ENCODE measurements around the gene CDH9.
"Not testable (repeated sequence)": the region's sequence is repeated elsewhere in the genome, so short reads cannot be mapped to it uniquely, and the experiment has no call there.

Gene CDH9

GRCh38 chr5:26948921-26949320, 89.5 kb downstream of the CDH9 start:
- DNase-seq: no peak

DNA sequence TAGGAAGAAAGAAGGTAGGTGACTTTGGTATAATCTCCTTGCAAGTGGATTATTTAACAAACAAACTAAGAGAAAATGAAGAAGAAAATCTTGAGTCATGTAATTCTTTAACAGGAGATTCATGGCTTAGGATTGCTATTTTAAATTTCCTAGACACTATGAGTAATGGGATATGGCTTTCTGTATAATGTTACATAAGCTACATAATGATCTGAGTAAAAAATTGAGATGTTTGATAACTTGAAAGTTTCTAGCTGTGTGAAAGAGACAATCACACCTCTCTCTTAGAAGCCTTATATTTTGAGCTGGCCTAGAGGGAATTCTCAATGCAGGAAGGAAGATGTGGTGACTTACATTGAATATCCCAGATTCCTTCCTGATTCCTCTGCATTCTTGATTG, 92.5 kb downstream of the CDH9 start:
- no peak for DNase-seq

DNA sequence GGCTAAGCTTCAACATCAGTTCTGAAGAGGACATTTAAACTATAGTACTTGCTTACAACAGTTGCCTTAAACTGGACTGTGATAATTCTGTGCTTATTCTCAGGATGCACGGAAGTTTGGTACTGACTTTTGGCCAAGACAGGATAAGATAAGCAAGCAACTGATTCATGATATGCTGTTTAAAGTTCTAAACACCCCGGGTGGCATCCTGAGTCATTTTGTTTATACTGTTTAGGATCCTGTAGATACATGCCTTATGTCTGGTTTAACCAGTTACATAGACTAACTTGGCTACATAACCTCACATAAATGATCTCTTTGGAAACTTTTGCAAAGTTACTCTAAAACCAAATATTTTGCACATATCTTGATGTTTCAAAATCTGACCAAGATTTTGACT, 95.9 kb downstream of the CDH9 start:
- no peak for DNase-seq

DNA sequence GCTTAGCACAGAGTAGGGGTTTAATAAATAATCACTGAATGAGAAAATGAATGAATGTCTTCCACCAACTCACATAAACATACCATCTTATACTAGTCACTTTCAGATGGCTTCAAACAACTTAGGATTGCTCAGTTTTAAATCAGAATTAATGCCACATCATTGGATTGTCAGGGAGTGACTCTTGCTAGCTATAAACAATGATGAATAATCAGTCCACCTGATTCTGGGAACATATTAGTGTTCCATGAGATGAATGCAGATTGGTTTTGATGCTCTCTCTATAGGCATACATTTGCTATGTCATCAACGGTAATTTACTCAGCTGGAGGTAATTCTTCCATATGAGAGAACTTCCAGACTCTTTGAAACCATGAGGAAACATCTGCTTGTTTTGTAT, 97.4 kb downstream of the CDH9 start:
- no peak for DNase-seq

DNA sequence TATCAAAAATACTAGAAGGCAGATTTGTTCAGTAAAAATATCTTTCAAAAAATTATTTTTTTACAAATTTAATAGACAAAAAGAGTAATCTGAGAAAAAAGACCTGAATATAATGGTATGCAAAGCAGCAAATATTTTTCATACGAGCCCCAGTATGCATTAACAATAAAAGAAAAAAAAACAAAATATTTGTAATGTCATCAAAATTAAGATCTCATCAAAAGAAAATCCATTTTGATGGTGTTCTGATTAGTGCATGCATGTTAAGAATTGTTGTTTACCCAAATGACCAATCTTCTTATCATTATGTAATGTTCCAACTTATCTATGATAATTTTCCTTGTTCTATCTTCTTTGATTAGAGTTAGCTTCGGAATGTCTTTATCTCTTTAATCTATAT, 106.1 kb downstream of the CDH9 start:
- no peak for DNase-seq

- no peak for DNase-seq
Measured at GRCh38 chr5:26921439-26921838, 116.9 kb downstream of the CDH9 start.

DNA sequence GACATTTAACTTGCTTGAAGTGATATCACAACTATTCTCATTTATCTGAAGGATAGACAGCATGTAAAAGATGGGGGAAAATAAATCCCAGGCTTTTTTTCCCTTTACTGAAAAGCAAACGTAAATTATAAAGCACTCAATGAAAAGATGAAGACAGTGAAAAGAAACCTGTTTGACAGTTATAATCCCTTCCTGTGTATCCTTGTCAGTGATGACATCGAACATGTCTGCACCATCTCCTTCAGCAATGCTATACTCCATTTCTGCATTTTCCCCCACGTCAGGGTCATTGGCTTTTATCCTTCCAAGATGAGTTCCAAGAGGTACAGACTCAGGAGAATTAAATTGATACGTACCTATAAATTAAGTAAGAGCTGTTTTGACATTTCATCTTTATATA, 134.9 kb downstream of the CDH9 start:
- no peak for DNase-seq

- DNase-seq: no peak
Measured at GRCh38 chr5:26894719-26895263, 143.6 kb downstream of the CDH9 start.

GRCh38 chr5:26893078-26893477, 145.3 kb downstream of the CDH9 start:
- no peak for DNase-seq

- DNase-seq: no peak
Measured at GRCh38 chr5:26889815-26890214, 148.6 kb downstream of the CDH9 start.

DNA sequence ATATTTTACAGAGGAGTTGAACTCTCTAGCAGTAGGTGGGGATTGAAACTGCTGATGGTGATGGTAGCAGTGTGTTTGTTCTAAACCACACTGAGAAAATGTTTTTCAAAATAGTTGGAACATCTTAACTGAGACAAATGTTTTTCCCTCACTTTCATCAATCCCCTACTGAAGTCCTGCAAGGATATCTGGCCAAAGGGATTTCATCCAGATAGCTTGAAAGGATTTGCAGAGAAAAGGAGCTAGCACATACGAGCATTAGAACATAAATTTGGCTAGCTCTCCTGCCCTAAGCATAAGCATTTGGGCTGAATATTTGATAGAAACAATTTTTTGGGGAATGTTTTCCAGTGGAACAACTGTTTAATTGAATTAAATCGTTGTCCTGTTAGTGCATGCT, 153.9 kb downstream of the CDH9 start:
- no peak for DNase-seq

DNA sequence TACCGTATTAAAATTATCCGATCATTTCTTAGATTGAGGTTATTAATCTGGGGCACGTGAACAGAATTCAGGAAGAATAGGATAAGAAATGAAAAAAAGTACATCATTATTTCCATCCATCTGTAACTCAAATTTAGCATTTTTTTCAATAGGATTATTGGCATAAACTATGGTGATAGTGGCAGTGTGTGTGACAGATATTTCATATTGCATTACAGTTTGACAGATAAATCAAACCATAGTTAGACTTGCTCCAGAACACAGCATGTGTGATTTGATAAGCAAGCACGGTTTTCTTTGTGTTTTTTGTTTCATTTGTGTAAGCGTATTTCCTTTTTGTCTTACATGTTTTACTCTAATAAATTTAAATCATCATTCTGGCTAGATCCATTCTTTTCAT, 155.0 kb downstream of the CDH9 start:
- no peak for DNase-seq

DNA sequence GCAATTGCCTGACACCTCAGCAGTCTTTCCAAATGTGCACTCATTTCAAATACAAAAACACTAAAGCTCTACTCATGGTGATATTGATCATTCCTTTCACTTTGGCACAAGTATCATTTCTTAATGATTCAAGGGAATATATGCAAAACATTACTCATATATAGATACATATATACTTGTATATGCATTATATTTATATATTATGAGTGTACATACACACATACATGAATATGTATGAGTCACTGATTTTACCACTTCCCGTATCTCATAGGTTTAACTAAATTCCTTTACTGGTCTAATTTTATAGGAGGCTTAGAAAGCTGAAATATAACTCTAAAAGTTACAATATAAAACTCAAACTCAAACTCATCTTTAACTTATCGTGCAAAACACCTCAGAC, 156.5 kb downstream of the CDH9 start:
- no peak for DNase-seq

DNA sequence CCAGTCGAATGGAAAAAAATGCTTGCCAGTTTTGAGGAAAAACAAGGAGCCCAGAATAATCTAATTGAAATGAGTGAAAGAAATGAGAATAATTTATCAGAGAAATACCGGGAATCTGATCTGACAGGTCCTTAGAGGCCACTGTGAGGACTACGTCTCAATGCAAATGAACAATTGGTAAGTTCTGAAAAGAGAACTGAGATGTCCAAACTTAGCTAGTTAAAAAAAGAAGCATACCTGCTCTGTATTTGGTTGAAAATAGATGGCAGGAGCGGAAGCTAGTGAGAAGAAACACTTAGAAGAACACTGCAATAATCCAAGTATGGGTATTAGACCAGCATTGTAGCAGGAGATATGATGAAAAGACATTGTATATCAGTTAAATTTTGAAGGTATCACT, 161.2 kb downstream of the CDH9 start:
- no peak for DNase-seq

DNA sequence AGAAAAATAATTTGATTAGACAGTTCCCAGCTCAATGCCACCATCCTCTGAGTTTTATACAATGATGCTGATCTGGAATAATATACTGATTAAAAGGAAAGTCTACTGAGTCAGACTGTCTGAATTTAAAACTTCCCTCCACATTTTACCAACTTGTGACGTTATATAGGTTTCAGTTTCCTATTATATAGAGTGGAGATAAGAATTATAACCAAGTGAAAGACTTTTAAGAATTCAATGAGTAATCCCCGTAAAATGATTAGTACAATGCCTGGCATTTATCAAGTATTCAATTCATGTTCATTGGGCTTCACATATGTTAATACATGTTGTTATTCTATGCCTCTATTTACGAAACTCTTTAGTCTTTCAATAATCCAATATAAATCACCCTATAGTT, 166.0 kb downstream of the CDH9 start:
- DNase-seq: no peak

DNA sequence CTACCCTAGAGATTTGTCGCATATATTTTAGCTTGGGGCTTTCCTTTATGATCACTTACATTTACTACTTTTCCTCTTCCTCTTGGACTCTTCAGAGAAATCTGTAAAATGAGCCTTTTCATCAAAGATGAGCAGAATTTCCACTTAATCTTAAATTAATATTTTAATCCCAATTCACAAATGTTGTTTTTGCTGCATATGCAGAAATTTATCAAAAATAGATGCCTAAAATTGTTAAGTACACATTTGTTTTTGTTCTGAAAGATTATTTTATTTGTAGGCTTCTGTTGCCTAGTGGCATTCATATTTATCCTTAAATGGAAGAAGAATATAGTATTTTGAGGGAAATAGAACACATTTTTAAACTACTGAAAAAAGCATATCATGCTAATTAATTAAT, 168.6 kb downstream of the CDH9 start:
- DNase-seq: no peak

GRCh38 chr5:26868504-26868903, 169.9 kb downstream of the CDH9 start:
- no peak for DNase-seq

DNA sequence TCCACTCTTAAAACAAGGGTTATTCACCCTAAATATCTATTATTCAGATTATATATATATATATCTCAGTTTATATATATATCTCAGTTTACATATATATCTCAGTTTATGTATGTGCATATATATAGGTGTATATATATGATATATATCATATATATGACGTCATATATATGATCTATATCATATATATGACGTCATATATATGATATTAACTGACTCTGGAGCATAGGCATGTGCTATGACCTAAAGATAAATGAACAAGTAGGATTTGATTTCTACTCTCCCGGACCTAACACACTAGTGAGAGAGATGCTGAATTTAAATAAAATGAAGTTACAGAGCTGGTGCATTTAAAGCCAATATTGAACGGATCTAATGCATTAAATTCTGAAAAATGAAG, 174.3 kb downstream of the CDH9 start:
- DNase-seq: no peak

- DNase-seq: no peak
Measured at GRCh38 chr5:26856238-26856637, 182.1 kb downstream of the CDH9 start.

GRCh38 chr5:26852450-26852849, 185.9 kb downstream of the CDH9 start:
- DNase-seq: not testable (repeated sequence)

GRCh38 chr5:26847041-26847736, 191.2 kb downstream of the CDH9 start:
- DNase-seq: no peak

DNA sequence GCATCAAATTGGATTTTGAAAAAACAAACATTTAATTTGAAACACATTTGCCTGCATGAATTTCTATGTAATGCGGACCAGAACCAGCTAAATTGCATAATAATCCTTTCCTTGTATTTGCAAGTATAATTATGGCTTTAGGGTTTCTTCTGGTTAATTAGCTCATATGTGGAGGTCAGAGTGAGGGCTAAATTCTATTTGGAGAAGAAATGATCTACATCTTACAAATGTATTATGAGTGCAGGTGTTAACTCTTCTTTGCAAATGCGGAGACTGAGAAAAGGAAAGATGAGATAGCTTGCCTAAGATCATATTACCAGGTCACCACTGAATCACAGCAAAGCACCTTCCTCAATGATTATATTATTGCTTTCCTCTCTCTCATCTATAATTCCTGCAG, 194.7 kb downstream of the CDH9 start:
- DNase-seq: no peak

DNA sequence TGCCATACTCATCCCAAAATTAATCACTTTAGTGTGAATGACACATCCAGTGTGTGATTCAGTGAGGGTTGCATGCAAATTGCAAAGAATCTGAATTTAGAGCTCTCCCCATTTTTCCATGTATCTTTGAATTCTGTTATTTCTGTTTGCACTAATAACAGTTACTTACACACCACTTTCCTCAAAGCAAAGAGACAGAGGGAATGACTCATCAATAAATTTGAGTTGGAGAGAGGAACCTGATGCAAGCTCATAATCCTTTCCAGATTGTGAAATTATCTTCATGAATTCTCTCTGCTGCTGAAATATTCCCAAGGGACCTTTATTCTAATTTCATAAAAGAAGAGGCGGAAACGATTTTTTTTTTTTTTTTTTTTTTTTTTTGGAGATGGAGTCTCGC, 204.8 kb downstream of the CDH9 start:
- DNase-seq: no peak

Measured in left hindlimb (tissue), 1 donor.